Measurements from ENCODE around the gene LIN52.

LIN52 gene

GRCh38 chr14:74084277-74085046 is at the start of gene LIN52, which contains the start of gene ALDH6A1:
TSS of gene LIN52 (plus strand) at chr14:74084956. CDS start at chr14:74084975, 19 bp downstream.
TSS of gene ALDH6A1 (minus strand) at chr14:74084453. CDS start at chr14:74084394, 59 bp downstream.
- H3K36me3 Mint-ChIP-seq, result peaks cover 5% of the 10 kb centered on the region
- H3K27me3 Mint-ChIP-seq, result no peaks in the 10 kb centered on the region
- ATAC-seq (ENCODE audit: low read depth) (peak; percentile 87), DNase-seq (ENCODE audit: low spot score in 2 of 2) (peak; percentile 97 to 100)
- peak within 1 kb of the TSS; percentile 89 for H3K27ac Mint-ChIP-seq
- peaks cover 18% of the 10 kb centered on the region for H3K4me1 Mint-ChIP-seq
- peak within 1 kb of the TSS; percentile 98 for H3K4me3 Mint-ChIP-seq
- H3K9me3 Mint-ChIP-seq, result no peaks in the 10 kb centered on the region

GRCh38 chr14:74035556-74035955 is 49.2 kb upstream of the LIN52 start:
- Mint-ChIP-seq H3K4me3 (no peak overlapping the region), H3K27ac (no peak overlapping the region), H3K36me3 (peaks cover 2% of the 10 kb centered on the region), H3K9me3 (no peaks in the 10 kb centered on the region), H3K27me3 (no peaks in the 10 kb centered on the region), H3K4me1 (peaks cover 4% of the 10 kb centered on the region)
- DNase-seq (ENCODE audit: low spot score in 2 of 2), result no peak
- ATAC-seq (ENCODE audit: low read depth), result no peak

GRCh38 chr14:74038020-74038859 is 46.5 kb upstream of the LIN52 start:
- Mint-ChIP-seq H3K27ac (no peak overlapping the region), H3K9me3 (no peaks in the 10 kb centered on the region), H3K27me3 (no peaks in the 10 kb centered on the region), H3K4me1 (no peaks in the 10 kb centered on the region), H3K36me3 (no peaks in the 10 kb centered on the region), H3K4me3 (no peak overlapping the region)
- peak in 1 of 2 donors; percentile 43 for DNase-seq (ENCODE audit: low spot score in 2 of 2)
- peak; percentile 56 for ATAC-seq (ENCODE audit: low read depth)

GRCh38 chr14:74042296-74042695 is 42.5 kb upstream of the LIN52 start:
- H3K36me3 Mint-ChIP-seq, result no peaks in the 10 kb centered on the region
- no peak overlapping the region for H3K4me3 Mint-ChIP-seq
- H3K4me1 Mint-ChIP-seq, result no peaks in the 10 kb centered on the region
- H3K27me3 Mint-ChIP-seq, result no peaks in the 10 kb centered on the region
- no peaks in the 10 kb centered on the region for H3K9me3 Mint-ChIP-seq
- no peak overlapping the region for H3K27ac Mint-ChIP-seq
- ATAC-seq (ENCODE audit: low read depth) (no peak), DNase-seq (ENCODE audit: low spot score in 2 of 2) (no peak)

GRCh38 chr14:74045522-74045921 is 39.2 kb upstream of the LIN52 start:
- no peak overlapping the region for H3K4me3 Mint-ChIP-seq
- DNase-seq (ENCODE audit: low spot score in 2 of 2) (no peak), ATAC-seq (ENCODE audit: low read depth) (no peak)
- H3K27me3 Mint-ChIP-seq, result no peaks in the 10 kb centered on the region
- H3K36me3 Mint-ChIP-seq, result no peaks in the 10 kb centered on the region
- H3K4me1 Mint-ChIP-seq, result peaks cover 5% of the 10 kb centered on the region
- no peaks in the 10 kb centered on the region for H3K9me3 Mint-ChIP-seq
- H3K27ac Mint-ChIP-seq, result no peak overlapping the region

GRCh38 chr14:74048281-74048680 is 36.5 kb upstream of the LIN52 start:
- Mint-ChIP-seq H3K27ac (no peak overlapping the region), H3K4me1 (peaks cover 5% of the 10 kb centered on the region), H3K36me3 (no peaks in the 10 kb centered on the region), H3K9me3 (no peaks in the 10 kb centered on the region), H3K4me3 (no peak overlapping the region), H3K27me3 (no peaks in the 10 kb centered on the region)
- DNase-seq (ENCODE audit: low spot score in 2 of 2) (no peak), ATAC-seq (ENCODE audit: low read depth) (no peak)

- peaks cover 5% of the 10 kb centered on the region for H3K4me1 Mint-ChIP-seq
- no peak overlapping the region for H3K27ac Mint-ChIP-seq
- H3K27me3 Mint-ChIP-seq, result no peaks in the 10 kb centered on the region
- H3K36me3 Mint-ChIP-seq, result no peaks in the 10 kb centered on the region
- no peak for DNase-seq (ENCODE audit: low spot score in 2 of 2)
- H3K9me3 Mint-ChIP-seq, result no peaks in the 10 kb centered on the region
- H3K4me3 Mint-ChIP-seq, result no peak overlapping the region
- ATAC-seq (ENCODE audit: low read depth), result peak; percentile 42
Observed at GRCh38 chr14:74049876-74050495, 34.8 kb upstream of the LIN52 start.

GRCh38 chr14:74062809-74063150 is 22.0 kb upstream of the LIN52 start:
- no peaks in the 10 kb centered on the region for H3K4me1 Mint-ChIP-seq
- no peak overlapping the region for H3K27ac Mint-ChIP-seq
- ATAC-seq (ENCODE audit: low read depth) (no peak), DNase-seq (ENCODE audit: low spot score in 2 of 2) (no peak)
- H3K36me3 Mint-ChIP-seq, result peaks cover 23% of the 10 kb centered on the region
- H3K9me3 Mint-ChIP-seq, result no peaks in the 10 kb centered on the region
- no peak overlapping the region for H3K4me3 Mint-ChIP-seq
- no peaks in the 10 kb centered on the region for H3K27me3 Mint-ChIP-seq

- Mint-ChIP-seq H3K27ac (no peak overlapping the region), H3K4me1 (no peaks in the 10 kb centered on the region), H3K27me3 (no peaks in the 10 kb centered on the region), H3K36me3 (peaks cover 28% of the 10 kb centered on the region), H3K9me3 (no peaks in the 10 kb centered on the region), H3K4me3 (no peak overlapping the region)
- DNase-seq (ENCODE audit: low spot score in 2 of 2), result no peak
- no peak for ATAC-seq (ENCODE audit: low read depth)
Observed at GRCh38 chr14:74064426-74064825, 20.3 kb upstream of the LIN52 start.

GRCh38 chr14:74064883-74065282 is 19.9 kb upstream of the LIN52 start:
- no peaks in the 10 kb centered on the region for H3K9me3 Mint-ChIP-seq
- no peaks in the 10 kb centered on the region for H3K4me1 Mint-ChIP-seq
- H3K4me3 Mint-ChIP-seq, result no peak overlapping the region
- peaks cover 25% of the 10 kb centered on the region for H3K36me3 Mint-ChIP-seq
- ATAC-seq (ENCODE audit: low read depth) (no peak), DNase-seq (ENCODE audit: low spot score in 2 of 2) (no peak)
- no peak overlapping the region for H3K27ac Mint-ChIP-seq
- H3K27me3 Mint-ChIP-seq, result no peaks in the 10 kb centered on the region

- DNase-seq (ENCODE audit: low spot score in 2 of 2) (no peak), ATAC-seq (ENCODE audit: low read depth) (no peak)
- H3K9me3 Mint-ChIP-seq, result no peaks in the 10 kb centered on the region
- no peak overlapping the region for H3K27ac Mint-ChIP-seq
- peaks cover 21% of the 10 kb centered on the region for H3K36me3 Mint-ChIP-seq
- no peaks in the 10 kb centered on the region for H3K4me1 Mint-ChIP-seq
- no peaks in the 10 kb centered on the region for H3K27me3 Mint-ChIP-seq
- H3K4me3 Mint-ChIP-seq, result no peak overlapping the region
Observed at GRCh38 chr14:74065746-74066575, 18.8 kb upstream of the LIN52 start.

GRCh38 chr14:74077401-74077800 is 7.4 kb upstream of the LIN52 start:
- Mint-ChIP-seq H3K27me3 (no peaks in the 10 kb centered on the region), H3K9me3 (no peaks in the 10 kb centered on the region), H3K4me3 (no peak overlapping the region), H3K36me3 (peaks cover 3% of the 10 kb centered on the region), H3K4me1 (peaks cover 4% of the 10 kb centered on the region), H3K27ac (no peak overlapping the region)
- no peak for ATAC-seq (ENCODE audit: low read depth)
- no peak for DNase-seq (ENCODE audit: low spot score in 2 of 2)

- H3K4me1 Mint-ChIP-seq, result peaks cover 10% of the 10 kb centered on the region
- H3K27me3 Mint-ChIP-seq, result no peaks in the 10 kb centered on the region
- H3K27ac Mint-ChIP-seq, result no peak overlapping the region
- peaks cover 2% of the 10 kb centered on the region for H3K36me3 Mint-ChIP-seq
- H3K4me3 Mint-ChIP-seq, result no peak overlapping the region
- no peak for ATAC-seq (ENCODE audit: low read depth)
- no peak for DNase-seq (ENCODE audit: low spot score in 2 of 2)
- no peaks in the 10 kb centered on the region for H3K9me3 Mint-ChIP-seq
Observed at GRCh38 chr14:74080820-74081460, 3.8 kb upstream of the LIN52 start.

Measured in memory B cell (primary cell).